Transverse colon (tissue), 3 donors: Measurements from ENCODE around the gene UGT1A10.

Experiments used
- CTCF ChIP-seq, 5 experiments: fragments of 200-600 bp in 3 of 5; fragments of 450-650 bp in 2 of 5; sonication (generic) in 3 of 5; IDR thresholded peaks; 1 replicate in 2 of 5; 2 replicates in 3 of 5; pipeline ENCODE4 v1.5.1; 2016 to 2017; ENCODE audit warnings: antibody characterized with exemption in 5 of 5, inconsistent platforms in 3 of 5, mild to moderate bottlenecking in 2 of 5, moderate library complexity in 1 of 5
- EP300 ChIP-seq: sonication (generic); formaldehyde crosslinking; IDR thresholded peaks from one replicate; pipeline ENCODE4 v1.6.1; 2017; ENCODE audit warnings: antibody characterized with exemption, low read depth
- POLR2A ChIP-seq: fragments of 450-650 bp; IDR thresholded peaks from one replicate; pipeline ENCODE4 v1.6.1; 2016; ENCODE audit warnings: antibody characterized with exemption, mild to moderate bottlenecking, moderate library complexity

GRCh38 chr2:233706720-233707119, 70.5 kb downstream of the UGT1A10 start:
- TF ChIP-seq EP300 (no peak), CTCF (IDR thresholded peaks at IDR 0.05) (no peak), POLR2A (no peak)
